ENCODE results near the gene ABCG1.

ABCG1 gene

GRCh38 chr21:42218836-42219605 is at the start of gene ABCG1:
ABCG1 (plus strand) TSS chr21:42219140; CDS start chr21:42219263, 123 bp downstream.
- peak; percentile 58 for DNase-seq (ENCODE audit: low spot score)
- TF ChIP-seq CTCF (IDR thresholded peaks at IDR 0.05; ENCODE audit: borderline replicate concordance, control extremely low read depth, extremely low read depth, insufficient read depth, missing control alignments), result no peak
- in situ Hi-C loops (cut with MboI; ENCODE audit: low sequenced_read_pairs, unreplicated experiment), result no loop called here

- in situ Hi-C loops (cut with MboI; ENCODE audit: low sequenced_read_pairs, unreplicated experiment), result loop anchor here (5.0 kb wide), 1 partner anchor 83 kb away; no protein-coding TSS in a partner anchor
Measured at GRCh38 chr21:42169758-42170157, 49.2 kb upstream of the ABCG1 start.

GRCh38 chr21:42171091-42172053 is 47.6 kb upstream of the ABCG1 start:
- in situ Hi-C loops (cut with MboI; ENCODE audit: low sequenced_read_pairs, unreplicated experiment), result loop anchor here (5.0 kb wide), 1 partner anchor 81 kb away; no protein-coding TSS in a partner anchor
- no peak for DNase-seq (ENCODE audit: low spot score)
- TF ChIP-seq CTCF (IDR thresholded peaks at IDR 0.05; ENCODE audit: borderline replicate concordance, control extremely low read depth, extremely low read depth, insufficient read depth, missing control alignments), result no peak

More at GRCh38 chr21:42169758-42170157, 49.2 kb upstream of the ABCG1 start:
- TF ChIP-seq CTCF (IDR thresholded peaks at IDR 0.05; ENCODE audit: borderline replicate concordance, control extremely low read depth, extremely low read depth, insufficient read depth, missing control alignments), result no peak
- DNase-seq (ENCODE audit: low spot score), result no peak

- in situ Hi-C loops (cut with MboI; ENCODE audit: low sequenced_read_pairs, unreplicated experiment), result loop anchor here (5.0 kb wide), 1 partner anchor 79 kb away; no protein-coding TSS in a partner anchor
- TF ChIP-seq CTCF (IDR thresholded peaks at IDR 0.05; ENCODE audit: borderline replicate concordance, control extremely low read depth, extremely low read depth, insufficient read depth, missing control alignments), result no peak
- no peak for DNase-seq (ENCODE audit: low spot score)
Measured at GRCh38 chr21:42172596-42173483, 46.1 kb upstream of the ABCG1 start.

- in situ Hi-C loops (cut with MboI; ENCODE audit: low sequenced_read_pairs, unreplicated experiment), result loop anchor here (5.0 kb wide), 1 partner anchor 78 kb away; no protein-coding TSS in a partner anchor
- no peak for TF ChIP-seq CTCF (IDR thresholded peaks at IDR 0.05; ENCODE audit: borderline replicate concordance, control extremely low read depth, extremely low read depth, insufficient read depth, missing control alignments)
- DNase-seq (ENCODE audit: low spot score), result no peak
Measured at GRCh38 chr21:42174173-42174572, 44.8 kb upstream of the ABCG1 start.

Measured in GM13976 (cell line).